Measurements from ENCODE around the gene SDK2. TPM values are rescaled to one million over a fixed set of nuclear protein-coding genes. Genes with fewer than 3 reads are reported as not detected.

Gene SDK2
- total RNA-seq, 2 donors from 2014 or later, result 1.4 TPM

- no peaks in the 10 kb centered on the region for H3K9me3 ChIP-seq (ENCODE audit: control insufficient read depth, low read length, poor library complexity, severe bottlenecking)
- Mint-ChIP-seq H3K27me3 (peaks cover 12% of the 10 kb centered on the region), H3K4me1 (peaks cover 6% of the 10 kb centered on the region), H3K27ac (no peak overlapping the region), H3K4me3 (no peak overlapping the region), H3K36me3 (ENCODE audit: low read depth) (peaks cover 7% of the 10 kb centered on the region)
- DNase-seq (no peak), ATAC-seq (no peak)
These were observed 38.8 kb downstream of the SDK2 start for GRCh38 chr17:73605444-73605843.

GRCh38 chr17:73604476-73604875, 39.8 kb downstream of the SDK2 start:
- Mint-ChIP-seq H3K4me3 (no peak overlapping the region), H3K4me1 (peaks cover 5% of the 10 kb centered on the region), H3K27ac (no peak overlapping the region), H3K27me3 (peaks cover 10% of the 10 kb centered on the region), H3K36me3 (ENCODE audit: low read depth) (peaks cover 5% of the 10 kb centered on the region)
- H3K9me3 ChIP-seq (ENCODE audit: control insufficient read depth, low read length, poor library complexity, severe bottlenecking), result no peaks in the 10 kb centered on the region
- no peak for DNase-seq
- ATAC-seq, result no peak

- Mint-ChIP-seq H3K4me3 (no peak overlapping the region), H3K27ac (no peak overlapping the region), H3K36me3 (ENCODE audit: low read depth) (peaks cover 3% of the 10 kb centered on the region), H3K4me1 (peaks cover 2% of the 10 kb centered on the region), H3K27me3 (peaks cover 5% of the 10 kb centered on the region)
- ATAC-seq (no peak), DNase-seq (no peak)
- no peaks in the 10 kb centered on the region for H3K9me3 ChIP-seq (ENCODE audit: control insufficient read depth, low read length, poor library complexity, severe bottlenecking)
These were observed 40.3 kb downstream of the SDK2 start for GRCh38 chr17:73603971-73604370.

GRCh38 chr17:73600103-73600871, 44.0 kb downstream of the SDK2 start:
- ATAC-seq, result no peak
- no peak for DNase-seq
- no peaks in the 10 kb centered on the region for H3K9me3 ChIP-seq (ENCODE audit: control insufficient read depth, low read length, poor library complexity, severe bottlenecking)
- no peaks in the 10 kb centered on the region for H3K36me3 Mint-ChIP-seq (ENCODE audit: low read depth)
- H3K4me3 Mint-ChIP-seq, result no peak overlapping the region
- no peak overlapping the region for H3K27ac Mint-ChIP-seq
- H3K27me3 Mint-ChIP-seq, result no peaks in the 10 kb centered on the region
- H3K4me1 Mint-ChIP-seq, result peaks cover 5% of the 10 kb centered on the region

GRCh38 chr17:73599599-73599998, 44.6 kb downstream of the SDK2 start:
- Mint-ChIP-seq H3K4me3 (no peak overlapping the region), H3K27me3 (no peaks in the 10 kb centered on the region), H3K4me1 (peaks cover 10% of the 10 kb centered on the region), H3K27ac (no peak overlapping the region), H3K36me3 (ENCODE audit: low read depth) (no peaks in the 10 kb centered on the region)
- no peaks in the 10 kb centered on the region for H3K9me3 ChIP-seq (ENCODE audit: control insufficient read depth, low read length, poor library complexity, severe bottlenecking)
- no peak for ATAC-seq
- no peak for DNase-seq

- Mint-ChIP-seq H3K36me3 (ENCODE audit: low read depth) (no peaks in the 10 kb centered on the region), H3K4me3 (no peak overlapping the region), H3K27ac (peak overlapping the region; percentile 54), H3K27me3 (no peaks in the 10 kb centered on the region), H3K4me1 (peaks cover 20% of the 10 kb centered on the region)
- DNase-seq (no peak), ATAC-seq (no peak)
- H3K9me3 ChIP-seq (ENCODE audit: control insufficient read depth, low read length, poor library complexity, severe bottlenecking), result no peaks in the 10 kb centered on the region
These were observed 46.0 kb downstream of the SDK2 start for GRCh38 chr17:73598212-73598611.

GRCh38 chr17:73595931-73596330, 48.3 kb downstream of the SDK2 start:
- ATAC-seq (no peak), DNase-seq (no peak)
- H3K4me3 Mint-ChIP-seq, result no peak overlapping the region
- H3K27ac Mint-ChIP-seq, result peak overlapping the region; percentile 53
- peaks cover 41% of the 10 kb centered on the region for H3K4me1 Mint-ChIP-seq
- H3K9me3 ChIP-seq (ENCODE audit: control insufficient read depth, low read length, poor library complexity, severe bottlenecking), result no peaks in the 10 kb centered on the region
- H3K36me3 Mint-ChIP-seq (ENCODE audit: low read depth), result no peaks in the 10 kb centered on the region
- no peaks in the 10 kb centered on the region for H3K27me3 Mint-ChIP-seq

- Mint-ChIP-seq H3K27ac (peak overlapping the region; percentile 53), H3K4me1 (peaks cover 43% of the 10 kb centered on the region), H3K27me3 (no peaks in the 10 kb centered on the region), H3K36me3 (ENCODE audit: low read depth) (no peaks in the 10 kb centered on the region), H3K4me3 (no peak overlapping the region)
- DNase-seq (no peak), ATAC-seq (no peak)
- no peaks in the 10 kb centered on the region for H3K9me3 ChIP-seq (ENCODE audit: control insufficient read depth, low read length, poor library complexity, severe bottlenecking)
These were observed 48.8 kb downstream of the SDK2 start for GRCh38 chr17:73595479-73595878.

GRCh38 chr17:73595068-73595467, 49.2 kb downstream of the SDK2 start:
- Mint-ChIP-seq H3K27ac (peak overlapping the region; percentile 95), H3K4me3 (peak overlapping the region; percentile 82), H3K4me1 (peaks cover 45% of the 10 kb centered on the region), H3K36me3 (ENCODE audit: low read depth) (no peaks in the 10 kb centered on the region), H3K27me3 (no peaks in the 10 kb centered on the region)
- DNase-seq (no peak), ATAC-seq (no peak)
- no peaks in the 10 kb centered on the region for H3K9me3 ChIP-seq (ENCODE audit: control insufficient read depth, low read length, poor library complexity, severe bottlenecking)

GRCh38 chr17:73594598-73594997, 49.6 kb downstream of the SDK2 start:
- Mint-ChIP-seq H3K4me3 (peak overlapping the region; percentile 82), H3K27me3 (no peaks in the 10 kb centered on the region), H3K4me1 (peaks cover 47% of the 10 kb centered on the region), H3K27ac (peak overlapping the region; percentile 95), H3K36me3 (ENCODE audit: low read depth) (no peaks in the 10 kb centered on the region)
- ATAC-seq (no peak), DNase-seq (no peak)
- H3K9me3 ChIP-seq (ENCODE audit: control insufficient read depth, low read length, poor library complexity, severe bottlenecking), result no peaks in the 10 kb centered on the region

- DNase-seq (no peak), ATAC-seq (no peak)
- no peaks in the 10 kb centered on the region for H3K36me3 Mint-ChIP-seq (ENCODE audit: low read depth)
- H3K9me3 ChIP-seq (ENCODE audit: control insufficient read depth, low read length, poor library complexity, severe bottlenecking), result no peaks in the 10 kb centered on the region
- peaks cover 50% of the 10 kb centered on the region for H3K4me1 Mint-ChIP-seq
- peak overlapping the region; percentile 95 for H3K27ac Mint-ChIP-seq
- no peaks in the 10 kb centered on the region for H3K27me3 Mint-ChIP-seq
- H3K4me3 Mint-ChIP-seq, result peak overlapping the region; percentile 82
These were observed 50.2 kb downstream of the SDK2 start for GRCh38 chr17:73594025-73594424.

- ATAC-seq (no peak), DNase-seq (no peak)
- H3K36me3 Mint-ChIP-seq (ENCODE audit: low read depth), result no peaks in the 10 kb centered on the region
- peak overlapping the region; percentile 87 for H3K4me3 Mint-ChIP-seq
- peaks cover 51% of the 10 kb centered on the region for H3K4me1 Mint-ChIP-seq
- peak overlapping the region; percentile 95 for H3K27ac Mint-ChIP-seq
- H3K27me3 Mint-ChIP-seq, result no peaks in the 10 kb centered on the region
- H3K9me3 ChIP-seq (ENCODE audit: control insufficient read depth, low read length, poor library complexity, severe bottlenecking), result no peaks in the 10 kb centered on the region
These were observed 50.8 kb downstream of the SDK2 start for GRCh38 chr17:73593249-73593965.

- no peaks in the 10 kb centered on the region for H3K9me3 ChIP-seq (ENCODE audit: control insufficient read depth, low read length, poor library complexity, severe bottlenecking)
- no peak for DNase-seq
- Mint-ChIP-seq H3K4me1 (peaks cover 54% of the 10 kb centered on the region), H3K27ac (peak overlapping the region; percentile 95), H3K36me3 (ENCODE audit: low read depth) (no peaks in the 10 kb centered on the region), H3K4me3 (peak overlapping the region; percentile 87), H3K27me3 (no peaks in the 10 kb centered on the region)
- no peak for ATAC-seq
These were observed 51.7 kb downstream of the SDK2 start for GRCh38 chr17:73592501-73592961.

GRCh38 chr17:73592079-73592415, 52.2 kb downstream of the SDK2 start:
- H3K27ac Mint-ChIP-seq, result peak overlapping the region; percentile 95
- DNase-seq (no peak), ATAC-seq (no peak)
- peak overlapping the region; percentile 87 for H3K4me3 Mint-ChIP-seq
- H3K9me3 ChIP-seq (ENCODE audit: control insufficient read depth, low read length, poor library complexity, severe bottlenecking), result no peaks in the 10 kb centered on the region
- peaks cover 55% of the 10 kb centered on the region for H3K4me1 Mint-ChIP-seq
- H3K27me3 Mint-ChIP-seq, result no peaks in the 10 kb centered on the region
- no peaks in the 10 kb centered on the region for H3K36me3 Mint-ChIP-seq (ENCODE audit: low read depth)
